WTC11 (cell line): Measurements from ENCODE around the gene FGF12. TPM values are rescaled to one million over a fixed set of nuclear protein-coding genes. Genes with fewer than 3 reads are reported as not detected.

Experiments
- ATAC-seq: fragments of 200-7000 bp; cut with Tn5 transposase; 2 replicates; pipeline ENCODE4 v1.10.0; 2021; ENCODE audit warnings: mild to moderate bottlenecking, moderate library complexity
- CTCF ChIA-PET: fragments of 300-600 bp; sonication (Branson Sonifier 250); formaldehyde crosslinking; loops from one replicate; lab custom pipeline; 2021; ENCODE audit warnings: antibody characterized with exemption; lab: Charles Lee
- POLR2A ChIA-PET: fragments of 350-600 bp; sonication (Branson Sonifier 250); formaldehyde crosslinking; loops from one replicate; lab custom pipeline; 2021; ENCODE audit warnings: antibody characterized with exemption; lab: Charles Lee
- DNase-seq: peaks from one replicate; pipeline ENCODE4 v3.0.0; 2021; ENCODE audit warnings: low spot score
- H3K27ac Mint-ChIP-seq: 2 replicates; pipeline ENCODE4 v1.8.0; 2021; ENCODE audit warnings: mixed read lengths
- H3K27me3 Mint-ChIP-seq: 2 replicates; pipeline ENCODE4 v1.8.0; 2021; ENCODE audit warnings: low read depth, mild to moderate bottlenecking, moderate library complexity, mixed read lengths
- H3K36me3 Mint-ChIP-seq: 2 replicates; pipeline ENCODE4 v1.8.0; 2021; ENCODE audit warnings: mixed read lengths
- H3K4me1 Mint-ChIP-seq: 2 replicates; pipeline ENCODE4 v1.8.0; 2022; ENCODE audit warnings: mixed read lengths
- H3K4me3 Mint-ChIP-seq: 2 replicates; pipeline ENCODE4 v1.8.0; 2021; ENCODE audit warnings: mild to moderate bottlenecking, moderate library complexity, mixed read lengths
- H3K9me3 Mint-ChIP-seq: 2 replicates; pipeline ENCODE4 v1.8.0; 2021; ENCODE audit warnings: mixed read lengths
- ESRRA ChIP-seq: sonication (generic); formaldehyde crosslinking; IDR thresholded peaks from 2 replicates; pipeline ENCODE4 v1.8.1; 2022; ENCODE audit warnings: mild to moderate bottlenecking, missing genetic modification reagents, borderline replicate concordance
- ETV6 ChIP-seq: sonication (generic); formaldehyde crosslinking; IDR thresholded peaks from 2 replicates; pipeline ENCODE4 v1.8.1; 2022; ENCODE audit warnings: mild to moderate bottlenecking, missing genetic modification reagents
- GRHL2 ChIP-seq: fragments of 250-450 bp; sonication (Bioruptor Pico); IDR thresholded peaks from 2 replicates; pipeline ENCODE4 v1.8.0; 2022; ENCODE audit warnings: mild to moderate bottlenecking, moderate library complexity; ENCODE audit not compliant: insufficient replicate concordance, severe bottlenecking
- JAZF1 ChIP-seq: fragments of 250-450 bp; sonication (Bioruptor Pico); IDR thresholded peaks from 2 replicates; pipeline ENCODE4 v1.9.0; 2021; ENCODE audit warnings: moderate library complexity, mild to moderate bottlenecking, inconsistent platforms
- SMAD3 ChIP-seq: sonication (generic); formaldehyde crosslinking; IDR thresholded peaks from 2 replicates; pipeline ENCODE4 v1.8.0; 2022; ENCODE audit warnings: missing genetic modification reagents, mild to moderate bottlenecking, borderline replicate concordance
- SOX15 ChIP-seq: fragments of 250-450 bp; sonication (Bioruptor Pico); IDR thresholded peaks from 2 replicates; pipeline ENCODE4 v1.9.0; 2021; ENCODE audit warnings: mild to moderate bottlenecking
- SP1 ChIP-seq: sonication (generic); formaldehyde crosslinking; conservative IDR thresholded peaks from 2 replicates; pipeline ENCODE4 v1.8.1; 2022; ENCODE audit warnings: missing genetic modification reagents
- TCF7 ChIP-seq: sonication (generic); formaldehyde crosslinking; IDR thresholded peaks from 2 replicates; pipeline ENCODE4 v1.8.0; 2022; ENCODE audit warnings: mild to moderate bottlenecking, low read depth, missing genetic modification reagents, moderate library complexity
- TEAD1 ChIP-seq: sonication (generic); formaldehyde crosslinking; IDR thresholded peaks from 2 replicates; pipeline ENCODE4 v1.8.0; 2022; ENCODE audit warnings: mild to moderate bottlenecking, missing genetic modification reagents
- TEAD4 ChIP-seq: sonication (generic); formaldehyde crosslinking; IDR thresholded peaks from 2 replicates; pipeline ENCODE4 v1.8.0; 2022; ENCODE audit warnings: mild to moderate bottlenecking, missing genetic modification reagents
- ZNF138 ChIP-seq: sonication (generic); formaldehyde crosslinking; conservative IDR thresholded peaks from 2 replicates; pipeline ENCODE4 v1.8.1; 2022; ENCODE audit warnings: mild to moderate bottlenecking, moderate library complexity, missing genetic modification reagents
- ZNF219 ChIP-seq: sonication (generic); formaldehyde crosslinking; IDR thresholded peaks from 2 replicates; pipeline ENCODE4 v1.8.0; 2023; ENCODE audit warnings: missing genetic modification reagents, mild to moderate bottlenecking, borderline replicate concordance
- ZNF317 ChIP-seq: sonication (generic); formaldehyde crosslinking; IDR thresholded peaks from 2 replicates; pipeline ENCODE4 v1.8.1; 2023; ENCODE audit warnings: low read depth, mild to moderate bottlenecking, moderate library complexity, missing genetic modification reagents, borderline replicate concordance
- total RNA-seq: library from RNA; stranded (reverse); gene quantifications from 3 replicates; pipeline ENCODE4 v1.2.3, GENCODE V29; 2021
- TF ChIP-seq, protein P1 (sequence below): sonication (generic); formaldehyde crosslinking; IDR thresholded peaks from 2 replicates; pipeline ENCODE4 v1.8.0; 2023; ENCODE audit warnings: missing genetic modification reagents, mild to moderate bottlenecking, borderline replicate concordance
- TF ChIP-seq, protein P2 (sequence below): fragments of 250-450 bp; sonication (Bioruptor Pico); conservative IDR thresholded peaks from 2 replicates; pipeline ENCODE4 v1.9.0; 2021; ENCODE audit warnings: mild to moderate bottlenecking
- TF ChIP-seq, protein P3 (sequence below): sonication (generic); formaldehyde crosslinking; IDR thresholded peaks from 2 replicates; pipeline ENCODE4 v1.8.1; 2023; ENCODE audit warnings: mild to moderate bottlenecking, missing genetic modification reagents
- TF ChIP-seq, protein P4 (sequence below): sonication (generic); formaldehyde crosslinking; IDR thresholded peaks from 2 replicates; pipeline ENCODE4 v1.8.0; 2023; ENCODE audit warnings: missing genetic modification reagents
- TF ChIP-seq, protein P5 (sequence below): sonication (generic); formaldehyde crosslinking; IDR thresholded peaks from 2 replicates; pipeline ENCODE4 v1.8.0; 2022; ENCODE audit warnings: mild to moderate bottlenecking, missing genetic modification reagents
- TF ChIP-seq, protein P6 (sequence below): sonication (generic); formaldehyde crosslinking; IDR thresholded peaks from 2 replicates; pipeline ENCODE4 v1.8.1; 2023; ENCODE audit warnings: mild to moderate bottlenecking, missing genetic modification reagents, moderate library complexity
- TF ChIP-seq, protein P7 (sequence below): sonication (generic); formaldehyde crosslinking; IDR thresholded peaks from 2 replicates; pipeline ENCODE4 v1.8.1; 2022; ENCODE audit warnings: missing genetic modification reagents, borderline replicate concordance

The FGF12 gene
- total RNA-seq, 1 experiment from 2014 or later: 13.5 TPM

DNA sequence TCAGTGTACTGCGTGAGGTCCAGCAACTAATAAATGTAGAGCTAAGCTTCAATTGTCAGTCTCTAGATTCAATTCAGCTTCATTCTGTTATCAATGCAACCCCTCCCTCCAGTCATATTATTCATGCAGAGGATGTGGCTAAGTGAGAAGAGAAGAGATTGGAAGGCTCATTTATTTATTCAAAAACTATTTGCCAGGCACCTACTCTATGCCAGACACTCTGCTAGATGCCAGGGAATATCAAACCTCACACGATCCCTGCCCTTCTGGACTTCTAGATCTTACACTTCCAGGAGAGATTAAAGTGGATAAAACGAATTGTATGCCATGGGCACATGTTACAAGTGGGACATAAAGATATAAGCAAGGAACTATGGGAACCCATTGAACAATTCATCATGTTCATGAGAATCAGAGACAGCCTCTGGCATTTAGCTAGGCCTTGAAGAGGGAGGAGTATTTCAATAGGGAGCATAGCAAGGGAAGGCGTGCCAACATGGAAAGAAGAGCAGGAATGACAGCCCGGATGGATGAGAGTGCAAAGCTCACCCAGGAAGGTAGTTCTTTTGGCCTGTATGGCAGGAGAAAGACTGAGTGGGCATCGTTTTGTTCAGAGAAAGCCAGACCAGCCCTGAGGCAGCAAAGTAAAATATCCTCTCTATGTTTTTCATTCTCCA is 75.4 kb downstream of the FGF12 start:
- ATAC-seq: no peak; the same call in 1 of the 2 replicates
- POLR2A ChIA-PET: no interaction called here
- no peaks in the 10 kb centered on the region for H3K9me3 Mint-ChIP-seq
- CTCF ChIA-PET: no interaction called here
- no peak overlapping the region for H3K27ac Mint-ChIP-seq
- H3K4me1 Mint-ChIP-seq: peaks cover 16% of the 10 kb centered on the region
- TF ChIP-seq, protein P1, sequence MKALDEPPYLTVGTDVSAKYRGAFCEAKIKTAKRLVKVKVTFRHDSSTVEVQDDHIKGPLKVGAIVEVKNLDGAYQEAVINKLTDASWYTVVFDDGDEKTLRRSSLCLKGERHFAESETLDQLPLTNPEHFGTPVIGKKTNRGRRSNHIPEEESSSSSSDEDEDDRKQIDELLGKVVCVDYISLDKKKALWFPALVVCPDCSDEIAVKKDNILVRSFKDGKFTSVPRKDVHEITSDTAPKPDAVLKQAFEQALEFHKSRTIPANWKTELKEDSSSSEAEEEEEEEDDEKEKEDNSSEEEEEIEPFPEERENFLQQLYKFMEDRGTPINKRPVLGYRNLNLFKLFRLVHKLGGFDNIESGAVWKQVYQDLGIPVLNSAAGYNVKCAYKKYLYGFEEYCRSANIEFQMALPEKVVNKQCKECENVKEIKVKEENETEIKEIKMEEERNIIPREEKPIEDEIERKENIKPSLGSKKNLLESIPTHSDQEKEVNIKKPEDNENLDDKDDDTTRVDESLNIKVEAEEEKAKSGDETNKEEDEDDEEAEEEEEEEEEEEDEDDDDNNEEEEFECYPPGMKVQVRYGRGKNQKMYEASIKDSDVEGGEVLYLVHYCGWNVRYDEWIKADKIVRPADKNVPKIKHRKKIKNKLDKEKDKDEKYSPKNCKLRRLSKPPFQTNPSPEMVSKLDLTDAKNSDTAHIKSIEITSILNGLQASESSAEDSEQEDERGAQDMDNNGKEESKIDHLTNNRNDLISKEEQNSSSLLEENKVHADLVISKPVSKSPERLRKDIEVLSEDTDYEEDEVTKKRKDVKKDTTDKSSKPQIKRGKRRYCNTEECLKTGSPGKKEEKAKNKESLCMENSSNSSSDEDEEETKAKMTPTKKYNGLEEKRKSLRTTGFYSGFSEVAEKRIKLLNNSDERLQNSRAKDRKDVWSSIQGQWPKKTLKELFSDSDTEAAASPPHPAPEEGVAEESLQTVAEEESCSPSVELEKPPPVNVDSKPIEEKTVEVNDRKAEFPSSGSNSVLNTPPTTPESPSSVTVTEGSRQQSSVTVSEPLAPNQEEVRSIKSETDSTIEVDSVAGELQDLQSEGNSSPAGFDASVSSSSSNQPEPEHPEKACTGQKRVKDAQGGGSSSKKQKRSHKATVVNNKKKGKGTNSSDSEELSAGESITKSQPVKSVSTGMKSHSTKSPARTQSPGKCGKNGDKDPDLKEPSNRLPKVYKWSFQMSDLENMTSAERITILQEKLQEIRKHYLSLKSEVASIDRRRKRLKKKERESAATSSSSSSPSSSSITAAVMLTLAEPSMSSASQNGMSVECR: no peak
- TF ChIP-seq, protein P2, sequence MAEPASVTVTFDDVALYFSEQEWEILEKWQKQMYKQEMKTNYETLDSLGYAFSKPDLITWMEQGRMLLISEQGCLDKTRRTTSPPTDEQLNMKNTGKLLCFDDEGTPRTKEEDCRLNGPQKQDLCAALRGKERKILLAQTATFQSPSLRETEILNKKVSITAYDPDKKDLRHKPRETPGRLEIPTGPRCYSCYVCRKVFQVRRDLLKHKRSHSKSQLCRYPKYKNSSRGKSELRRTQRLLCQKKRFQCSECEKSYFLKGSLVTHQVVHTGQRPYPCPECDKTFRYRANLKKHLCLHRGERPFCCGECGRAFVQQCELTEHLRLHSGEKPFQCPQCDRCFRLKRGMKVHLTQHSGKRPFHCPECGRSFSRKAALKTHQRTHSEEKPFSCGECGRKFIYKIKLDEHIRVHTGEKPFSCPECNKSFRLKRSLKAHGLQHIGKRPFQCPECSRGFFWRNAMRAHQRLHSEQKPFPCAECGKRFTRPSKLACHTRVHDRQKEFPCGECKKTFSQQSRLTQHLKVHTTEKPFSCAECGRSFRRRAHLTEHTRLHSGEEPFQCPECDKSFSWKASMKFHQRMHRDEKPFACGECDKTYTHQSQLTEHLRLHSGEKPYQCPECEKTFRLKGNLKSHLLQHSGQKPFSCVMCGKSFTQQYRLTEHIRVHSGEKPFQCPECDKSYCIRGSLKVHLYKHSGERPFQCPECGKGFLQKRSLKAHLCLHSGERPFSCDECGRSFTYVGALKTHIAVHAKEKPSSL (CRISPR knock-in tag): no peak
- TF ChIP-seq, protein P3, sequence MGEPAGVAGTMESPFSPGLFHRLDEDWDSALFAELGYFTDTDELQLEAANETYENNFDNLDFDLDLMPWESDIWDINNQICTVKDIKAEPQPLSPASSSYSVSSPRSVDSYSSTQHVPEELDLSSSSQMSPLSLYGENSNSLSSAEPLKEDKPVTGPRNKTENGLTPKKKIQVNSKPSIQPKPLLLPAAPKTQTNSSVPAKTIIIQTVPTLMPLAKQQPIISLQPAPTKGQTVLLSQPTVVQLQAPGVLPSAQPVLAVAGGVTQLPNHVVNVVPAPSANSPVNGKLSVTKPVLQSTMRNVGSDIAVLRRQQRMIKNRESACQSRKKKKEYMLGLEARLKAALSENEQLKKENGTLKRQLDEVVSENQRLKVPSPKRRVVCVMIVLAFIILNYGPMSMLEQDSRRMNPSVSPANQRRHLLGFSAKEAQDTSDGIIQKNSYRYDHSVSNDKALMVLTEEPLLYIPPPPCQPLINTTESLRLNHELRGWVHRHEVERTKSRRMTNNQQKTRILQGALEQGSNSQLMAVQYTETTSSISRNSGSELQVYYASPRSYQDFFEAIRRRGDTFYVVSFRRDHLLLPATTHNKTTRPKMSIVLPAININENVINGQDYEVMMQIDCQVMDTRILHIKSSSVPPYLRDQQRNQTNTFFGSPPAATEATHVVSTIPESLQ (CRISPR knock-in tag): no peak
- TF ChIP-seq GRHL2 (CRISPR knock-in tag): no peak
- no peak for TF ChIP-seq ZNF138 (CRISPR knock-in tag)
- no peak for TF ChIP-seq ZNF219 (CRISPR knock-in tag)
- no peak for TF ChIP-seq ZNF317 (CRISPR knock-in tag)
- TF ChIP-seq, protein P4, sequence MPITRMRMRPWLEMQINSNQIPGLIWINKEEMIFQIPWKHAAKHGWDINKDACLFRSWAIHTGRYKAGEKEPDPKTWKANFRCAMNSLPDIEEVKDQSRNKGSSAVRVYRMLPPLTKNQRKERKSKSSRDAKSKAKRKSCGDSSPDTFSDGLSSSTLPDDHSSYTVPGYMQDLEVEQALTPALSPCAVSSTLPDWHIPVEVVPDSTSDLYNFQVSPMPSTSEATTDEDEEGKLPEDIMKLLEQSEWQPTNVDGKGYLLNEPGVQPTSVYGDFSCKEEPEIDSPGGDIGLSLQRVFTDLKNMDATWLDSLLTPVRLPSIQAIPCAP (CRISPR knock-in tag): no peak
- no peak for TF ChIP-seq ETV6 (CRISPR knock-in tag)
- TF ChIP-seq, protein P5, sequence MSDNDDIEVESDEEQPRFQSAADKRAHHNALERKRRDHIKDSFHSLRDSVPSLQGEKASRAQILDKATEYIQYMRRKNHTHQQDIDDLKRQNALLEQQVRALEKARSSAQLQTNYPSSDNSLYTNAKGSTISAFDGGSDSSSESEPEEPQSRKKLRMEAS (CRISPR knock-in tag): no peak
- TF ChIP-seq, all 79 proteins: peak for 0
- Mint-ChIP-seq H3K27me3 (no peaks in the 10 kb centered on the region), H3K36me3 (no peaks in the 10 kb centered on the region), H3K4me3 (no peak overlapping the region)
- DNase-seq: no peak

DNA sequence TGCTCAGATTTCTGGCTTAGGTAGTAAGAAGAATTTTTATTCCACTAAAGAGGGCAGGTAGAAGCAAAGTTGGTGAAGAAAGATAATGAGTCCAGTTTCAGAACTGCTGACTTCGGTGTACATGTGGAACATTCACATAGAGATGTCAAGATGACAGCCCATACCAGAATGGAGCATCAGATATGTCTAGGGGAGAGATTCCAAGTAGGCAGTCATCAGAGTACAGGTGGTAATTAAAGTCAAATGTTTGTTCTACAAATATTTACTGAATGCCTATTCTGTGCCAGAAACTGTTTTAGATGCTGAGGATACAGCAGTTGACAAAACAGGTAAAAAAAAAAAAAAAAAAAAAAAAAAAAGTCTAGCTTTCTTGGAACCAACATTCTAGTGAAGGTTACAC is 81.9 kb downstream of the FGF12 start:
- H3K27ac Mint-ChIP-seq: no peak overlapping the region
- no peak overlapping the region for H3K4me3 Mint-ChIP-seq
- CTCF ChIA-PET: no interaction called here
- no peaks in the 10 kb centered on the region for H3K9me3 Mint-ChIP-seq
- DNase-seq: no peak
- no peaks in the 10 kb centered on the region for H3K27me3 Mint-ChIP-seq
- POLR2A ChIA-PET: no interaction called here
- no peaks in the 10 kb centered on the region for H3K36me3 Mint-ChIP-seq
- no peaks in the 10 kb centered on the region for H3K4me1 Mint-ChIP-seq
- TF ChIP-seq TCF7 (CRISPR knock-in tag): no peak
- ATAC-seq: no peak

DNA sequence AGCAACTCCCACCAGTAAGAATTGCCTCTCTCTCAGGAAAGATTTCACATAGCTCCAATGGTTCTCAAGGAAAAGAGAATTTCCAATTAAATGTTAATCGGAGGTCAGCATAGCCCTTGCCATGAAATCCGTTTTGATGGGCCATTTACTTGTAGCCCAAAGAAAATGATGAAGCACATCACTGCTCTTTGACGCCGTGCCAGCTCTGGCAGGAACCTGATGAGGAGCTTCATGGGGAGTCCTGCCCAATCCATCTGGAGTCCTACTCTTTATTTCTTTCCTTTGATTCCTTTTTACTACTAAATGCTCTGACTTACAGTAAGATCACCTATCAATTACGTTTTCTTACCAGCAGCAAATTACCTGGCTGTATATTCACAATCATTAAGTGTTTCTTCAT is 84.7 kb downstream of the FGF12 start:
- Mint-ChIP-seq H3K27me3 (no peaks in the 10 kb centered on the region), H3K4me1 (peaks cover 4% of the 10 kb centered on the region), H3K36me3 (no peaks in the 10 kb centered on the region), H3K27ac (no peak overlapping the region), H3K4me3 (no peak overlapping the region), H3K9me3 (no peaks in the 10 kb centered on the region)
- DNase-seq: no peak
- POLR2A ChIA-PET: no interaction called here
- ATAC-seq: no peak
- CTCF ChIA-PET: no interaction called here
- TF ChIP-seq SOX15: no peak
- TF ChIP-seq TEAD4 (CRISPR knock-in tag): no peak
- TF ChIP-seq ESRRA (CRISPR knock-in tag): no peak
- no peak for TF ChIP-seq TCF7 (CRISPR knock-in tag)
- TF ChIP-seq, protein P6, sequence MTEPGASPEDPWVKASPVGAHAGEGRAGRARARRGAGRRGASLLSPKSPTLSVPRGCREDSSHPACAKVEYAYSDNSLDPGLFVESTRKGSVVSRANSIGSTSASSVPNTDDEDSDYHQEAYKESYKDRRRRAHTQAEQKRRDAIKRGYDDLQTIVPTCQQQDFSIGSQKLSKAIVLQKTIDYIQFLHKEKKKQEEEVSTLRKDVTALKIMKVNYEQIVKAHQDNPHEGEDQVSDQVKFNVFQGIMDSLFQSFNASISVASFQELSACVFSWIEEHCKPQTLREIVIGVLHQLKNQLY: no peak
- TF ChIP-seq, protein P7, sequence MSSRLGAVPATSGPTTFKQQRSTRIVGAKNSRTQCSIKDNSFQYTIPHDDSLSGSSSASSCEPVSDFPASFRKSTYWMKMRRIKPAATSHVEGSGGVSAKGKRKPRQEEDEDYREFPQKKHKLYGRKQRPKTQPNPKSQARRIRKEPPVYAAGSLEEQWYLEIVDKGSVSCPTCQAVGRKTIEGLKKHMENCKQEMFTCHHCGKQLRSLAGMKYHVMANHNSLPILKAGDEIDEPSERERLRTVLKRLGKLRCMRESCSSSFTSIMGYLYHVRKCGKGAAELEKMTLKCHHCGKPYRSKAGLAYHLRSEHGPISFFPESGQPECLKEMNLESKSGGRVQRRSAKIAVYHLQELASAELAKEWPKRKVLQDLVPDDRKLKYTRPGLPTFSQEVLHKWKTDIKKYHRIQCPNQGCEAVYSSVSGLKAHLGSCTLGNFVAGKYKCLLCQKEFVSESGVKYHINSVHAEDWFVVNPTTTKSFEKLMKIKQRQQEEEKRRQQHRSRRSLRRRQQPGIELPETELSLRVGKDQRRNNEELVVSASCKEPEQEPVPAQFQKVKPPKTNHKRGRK (CRISPR knock-in tag): no peak
- TF ChIP-seq SMAD3 (CRISPR knock-in tag): no peak
- no peak for TF ChIP-seq TEAD1 (CRISPR knock-in tag)
- no peak for TF ChIP-seq SP1 (CRISPR knock-in tag)
- TF ChIP-seq JAZF1 (CRISPR knock-in tag): no peak
